Thyroid gland (tissue), 4 donors: Measurements from ENCODE around the gene ANAPC2. TPM values are rescaled to one million over a fixed set of nuclear protein-coding genes. Genes with fewer than 3 reads are reported as not detected.

Experiments
- DNase-seq, 2 donors: peaks; one replicate each; pipeline ENCODE4 v3.0.0-alpha.2; 2019
- H3K27ac ChIP-seq, 3 donors: fragments of 200-600 bp; sonication (generic); 1 replicate in 2 of 3; 2 replicates in 1 of 3; pipeline ENCODE4 v1.5.1; 2016 to 2019; ENCODE audit warnings: mild to moderate bottlenecking in 1 of 3, moderate library complexity in 1 of 3
- H3K27me3 ChIP-seq: fragments of 200-600 bp; sonication (generic); one replicate; pipeline ENCODE4 v1.5.1; 2019
- H3K36me3 ChIP-seq, 2 donors: fragments of 200-600 bp; sonication (generic); one replicate each; pipeline ENCODE4 v1.5.1; 2016 to 2019
- H3K4me1 ChIP-seq, 2 donors: fragments of 200-600 bp; sonication (generic); one replicate each; pipeline ENCODE4 v1.5.1; 2017 to 2019
- H3K4me3 ChIP-seq, 3 donors: fragments of 200-600 bp; sonication (generic); replicated peaks in 1 of 3; 1 replicate in 2 of 3; 2 replicates in 1 of 3; pipeline ENCODE4 v1.5.1; 2016; ENCODE audit warnings: mild to moderate bottlenecking in 1 of 3
- H3K9me3 ChIP-seq: fragments of 200-600 bp; sonication (generic); one replicate; pipeline ENCODE4 v1.5.1; 2017
- POLR2A ChIP-seq, 2 donors: fragments of 450-650 bp; IDR thresholded peaks; one replicate each; pipeline ENCODE4 v1.6.1; 2017; ENCODE audit warnings: antibody characterized with exemption in 2 of 2, mild to moderate bottlenecking in 2 of 2, moderate library complexity in 1 of 2
- WGBS, 2 donors: methylation state at CpG; one replicate each; pipeline ENCODE4 v1.1.5; 2017; 5-methylcytosine and 5-hydroxymethylcytosine counted together
- intact Hi-C: fragments of 100-400 bp; cut with DNase I; formaldehyde crosslinking; loops from one replicate; pipeline ENCODE4 v1.15.1; 2023
- total RNA-seq, 4 donors: library from RNA; depleted of rRNA; stranded (reverse); fragments of >200 nt; gene quantifications; one replicate each; pipeline ENCODE4 v1.2.3, GENCODE V29; 2016
- TF ChIP-seq, protein P1 (sequence below), 6 experiments: fragments of 200-600 bp in 3 of 6; fragments of 450-650 bp in 3 of 6; sonication (generic) in 3 of 6; IDR thresholded peaks; one replicate each; pipeline ENCODE4 v1.5.1; 2016 to 2019; ENCODE audit warnings: antibody characterized with exemption in 6 of 6, mild to moderate bottlenecking in 2 of 6, inconsistent platforms in 1 of 6, moderate library complexity in 1 of 6

Gene ANAPC2
- total RNA-seq, 4 donors from 2014 or later, result 25.6 to 34.1 (median 31.8) TPM

DNA sequence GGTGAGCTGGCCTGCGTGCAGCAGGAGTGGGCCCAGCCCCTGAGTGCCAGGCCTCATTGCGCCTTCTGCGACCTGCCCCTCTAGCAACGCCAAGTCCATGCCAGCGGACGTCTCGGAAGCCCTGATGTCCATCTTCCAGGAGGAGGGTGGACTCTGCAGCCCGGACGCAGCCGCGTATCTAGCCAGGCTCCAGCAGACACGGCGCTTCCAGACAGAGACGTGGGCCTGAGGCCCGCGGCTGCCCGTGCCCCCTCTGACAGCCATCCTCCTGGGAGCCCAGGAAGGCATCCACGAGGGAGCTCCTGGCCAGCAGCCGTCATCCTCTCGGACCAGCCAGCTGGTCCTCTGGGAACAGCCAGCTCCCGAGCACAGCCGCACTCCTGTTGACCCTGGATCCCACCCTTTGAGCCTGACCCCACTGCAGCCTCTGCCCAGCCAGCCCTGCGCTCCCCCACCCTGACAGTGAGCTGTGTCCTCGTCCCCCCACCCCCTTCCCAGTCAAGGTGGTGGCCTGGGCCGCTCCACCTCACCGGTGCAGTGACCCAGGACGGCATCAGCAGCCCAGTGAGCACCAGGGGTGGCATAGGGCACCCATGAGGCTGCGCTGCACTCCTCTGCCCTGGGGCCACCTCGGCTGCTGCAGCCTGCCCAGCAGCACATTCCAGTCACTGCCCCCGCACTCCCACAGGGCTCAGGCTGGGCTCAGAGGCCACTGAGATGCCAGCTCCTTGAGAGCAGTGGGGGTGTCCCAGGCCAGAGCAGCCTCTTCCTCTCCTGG lies 28.0 kb upstream of the ANAPC2 start:
- no peaks in the 10 kb centered on the region for H3K9me3 ChIP-seq
- DNase-seq, result no peak
- H3K27me3 ChIP-seq, result no peaks in the 10 kb centered on the region
- intact Hi-C loops, result no loop called here
- no peaks in the 10 kb centered on the region for H3K36me3 ChIP-seq
- H3K4me3 ChIP-seq, result no peak overlapping the region
- H3K4me1 ChIP-seq, result peaks cover 0 to 4% of the 10 kb centered on the region in 2 donors
- H3K27ac ChIP-seq, result no peak overlapping the region
- no peak for TF ChIP-seq POLR2A (IDR thresholded peaks at IDR 0.05)
- TF ChIP-seq, protein P1, sequence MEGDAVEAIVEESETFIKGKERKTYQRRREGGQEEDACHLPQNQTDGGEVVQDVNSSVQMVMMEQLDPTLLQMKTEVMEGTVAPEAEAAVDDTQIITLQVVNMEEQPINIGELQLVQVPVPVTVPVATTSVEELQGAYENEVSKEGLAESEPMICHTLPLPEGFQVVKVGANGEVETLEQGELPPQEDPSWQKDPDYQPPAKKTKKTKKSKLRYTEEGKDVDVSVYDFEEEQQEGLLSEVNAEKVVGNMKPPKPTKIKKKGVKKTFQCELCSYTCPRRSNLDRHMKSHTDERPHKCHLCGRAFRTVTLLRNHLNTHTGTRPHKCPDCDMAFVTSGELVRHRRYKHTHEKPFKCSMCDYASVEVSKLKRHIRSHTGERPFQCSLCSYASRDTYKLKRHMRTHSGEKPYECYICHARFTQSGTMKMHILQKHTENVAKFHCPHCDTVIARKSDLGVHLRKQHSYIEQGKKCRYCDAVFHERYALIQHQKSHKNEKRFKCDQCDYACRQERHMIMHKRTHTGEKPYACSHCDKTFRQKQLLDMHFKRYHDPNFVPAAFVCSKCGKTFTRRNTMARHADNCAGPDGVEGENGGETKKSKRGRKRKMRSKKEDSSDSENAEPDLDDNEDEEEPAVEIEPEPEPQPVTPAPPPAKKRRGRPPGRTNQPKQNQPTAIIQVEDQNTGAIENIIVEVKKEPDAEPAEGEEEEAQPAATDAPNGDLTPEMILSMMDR (IDR thresholded peaks at IDR 0.05), result no peak
- 92 to 94% methylated on average over 12 to 23 of the region's 30 CpGs for WGBS, 2 donors

- intact Hi-C loops, result no loop called here
- no peaks in the 10 kb centered on the region for H3K27me3 ChIP-seq
- H3K27ac ChIP-seq, result no peak overlapping the region
- WGBS, 2 donors, result 90 to 95% methylated on average over 6 to 11 of the region's 22 CpGs
- TF ChIP-seq POLR2A (IDR thresholded peaks at IDR 0.05), result no peak
- TF ChIP-seq, protein P1 (IDR thresholded peaks at IDR 0.05), result no peak
- H3K4me3 ChIP-seq, result no peak overlapping the region
- no peak for DNase-seq
- no peaks in the 10 kb centered on the region for H3K36me3 ChIP-seq
- no peaks in the 10 kb centered on the region for H3K9me3 ChIP-seq
- peaks cover 0 to 2% of the 10 kb centered on the region in 2 donors for H3K4me1 ChIP-seq
Observed at GRCh38 chr9:137215196-137215986, 27.0 kb upstream of the ANAPC2 start.

DNA sequence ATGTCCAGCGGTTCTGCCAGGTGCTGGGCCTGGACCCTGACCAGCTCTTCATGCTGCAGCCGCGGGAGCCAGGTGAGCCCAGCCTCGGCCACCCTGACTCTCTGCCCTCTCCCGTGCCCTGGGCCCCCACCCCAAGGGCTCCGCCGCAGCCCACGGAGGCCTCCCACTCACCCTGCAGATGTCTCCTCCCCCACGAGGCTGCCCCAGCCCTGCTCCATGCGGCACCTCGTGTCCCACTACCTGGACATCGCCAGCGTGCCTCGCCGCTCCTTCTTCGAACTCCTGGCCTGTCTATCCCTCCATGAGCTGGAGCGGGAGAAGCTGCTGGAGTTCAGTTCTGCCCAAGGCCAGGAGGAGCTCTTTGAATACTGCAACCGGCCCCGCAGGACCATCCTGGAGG lies 26.3 kb upstream of the ANAPC2 start:
- DNase-seq, result no peak
- 95% methylated on average over 16 to 19 of the region's 19 CpGs for WGBS, 2 donors
- Histone ChIP-seq H3K36me3 (no peaks in the 10 kb centered on the region), H3K27ac (no peak overlapping the region), H3K4me1 (peaks cover 0 to 2% of the 10 kb centered on the region in 2 donors), H3K9me3 (no peaks in the 10 kb centered on the region), H3K4me3 (no peak overlapping the region), H3K27me3 (no peaks in the 10 kb centered on the region)
- intact Hi-C loops, result no loop called here
- no peak for TF ChIP-seq POLR2A (IDR thresholded peaks at IDR 0.05)
- TF ChIP-seq, protein P1 (IDR thresholded peaks at IDR 0.05), result no peak

DNA sequence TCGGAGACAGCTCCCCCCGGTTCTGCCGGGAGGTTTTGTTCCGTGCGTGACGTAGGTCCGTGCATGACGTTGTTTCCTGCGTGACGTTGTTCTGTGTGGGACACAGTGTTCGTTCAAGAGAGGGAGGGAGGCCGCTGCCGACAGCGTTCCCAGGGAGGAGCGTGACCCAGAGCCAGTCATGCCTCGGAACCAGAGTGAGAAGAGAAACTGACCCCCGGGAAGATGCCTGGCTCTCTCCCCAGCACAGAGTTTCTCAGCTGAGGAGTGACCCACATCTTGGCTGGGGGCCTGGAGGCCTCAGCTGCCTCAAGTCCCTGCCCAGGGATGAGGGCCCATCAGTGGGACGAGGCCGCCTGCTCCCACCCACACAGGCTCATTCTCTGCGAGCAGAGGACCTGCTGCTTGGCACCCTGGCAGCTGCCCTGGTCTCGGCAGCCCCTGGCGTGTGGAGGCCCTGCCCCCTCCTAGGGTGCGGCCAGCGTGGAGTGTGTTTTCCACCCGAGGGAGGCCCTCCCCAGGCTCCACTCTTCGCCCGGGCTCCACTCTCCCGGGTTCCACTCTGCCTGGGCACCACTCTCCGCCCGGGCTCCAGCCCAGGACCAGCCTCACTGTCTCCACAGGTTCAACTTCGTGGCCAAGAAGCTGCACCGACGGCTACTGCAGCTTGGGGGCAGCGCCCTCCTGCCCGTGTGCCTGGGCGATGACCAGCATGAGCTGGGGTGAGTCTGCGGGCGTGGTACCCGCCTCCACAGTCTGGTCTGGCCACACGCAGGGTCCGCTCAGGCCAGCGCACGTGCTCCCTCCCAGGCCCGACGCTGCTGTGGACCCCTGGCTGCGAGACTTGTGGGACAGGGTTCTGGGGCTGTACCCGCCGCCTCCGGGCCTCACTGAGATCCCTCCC lies 25.1 kb upstream of the ANAPC2 start:
- Histone ChIP-seq H3K4me1 (peaks cover 0 to 2% of the 10 kb centered on the region in 2 donors), H3K27me3 (no peaks in the 10 kb centered on the region), H3K36me3 (no peaks in the 10 kb centered on the region), H3K9me3 (no peaks in the 10 kb centered on the region), H3K4me3 (no peak overlapping the region), H3K27ac (no peak overlapping the region)
- 90 to 92% methylated on average over 27 to 38 of the region's 49 CpGs for WGBS, 2 donors
- DNase-seq, result no peak
- TF ChIP-seq, protein P1 (IDR thresholded peaks at IDR 0.05), result no peak
- no peak for TF ChIP-seq POLR2A (IDR thresholded peaks at IDR 0.05)
- intact Hi-C loops, result no loop called here
